ENCODE measurements around the gene PAK1. TPM values are rescaled to one million over a fixed set of nuclear protein-coding genes. Genes with fewer than 3 reads are reported as not detected.

The PAK1 gene
- total and polyA plus RNA-seq, 2 of the 8 experiments (the other 6 are each of a cell fraction or from before 2014, with no cell fraction given): 87.7 to 151 TPM

GRCh38 chr11:77377734-77378133, 96.2 kb downstream of the PAK1 start:
- DNase-seq (ENCODE audit: low read depth in 1 of 2, low spot score in 2 of 2): no peak
- ChIA-PET CTCF (ENCODE audit: partially characterized antibody) (interaction anchor here (1.1 kb wide), 1 partner anchor 24 kb away, joined by 3 read pairs; no protein-coding TSS in a partner anchor), POLR2A (ENCODE audit: partially characterized antibody) (interaction anchor here (1.2 kb wide), 1 partner anchor 34 kb away, joined by 3 read pairs; no protein-coding TSS in a partner anchor)
- no peak overlapping the region for H2AFZ ChIP-seq (ENCODE audit: low read length)
- H3K4me3 ChIP-seq (ENCODE audit: extremely low read depth in 1 of 4, insufficient read depth in 2 of 4, low read depth in 3 of 4, low read length in 4 of 4): no peak overlapping the region
- no peaks in the 10 kb centered on the region for H3K9me3 ChIP-seq (ENCODE audit: insufficient read depth in 2 of 2, low read depth in 1 of 2, low read length in 1 of 2)
- no peak overlapping the region for H3K9ac ChIP-seq (replicated peaks in 1 of 4; ENCODE audit: extremely low read depth in 1 of 4, low read depth in 3 of 4, low read length in 3 of 4)
- no peak overlapping the region for H2AK5ac ChIP-seq (ENCODE audit: low read depth, low read length)
- no peak overlapping the region for H3K23ac ChIP-seq (ENCODE audit: insufficient read length)
- WGBS, 2 experiments (ENCODE audit: extremely low coverage in 1 of 2, insufficient coverage in 1 of 2, insufficient read length in 1 of 2, insufficient replicate concordance in 2 of 2, low coverage in 1 of 2, low lambda C conversion rate in 2 of 2, missing lambda C conversion rate in 1 of 2): 91% methylated on average over 2 of the region's 2 CpGs; no CpG with 5 or more reads in 1 of the 2 experiments
- H3K27me3 ChIP-seq (replicated peaks in 1 of 4; ENCODE audit: control insufficient read depth in 3 of 4, extremely low read depth in 1 of 4, insufficient read depth in 3 of 4, low read length in 3 of 4): no peaks in the 10 kb centered on the region
- H3K27ac ChIP-seq (ENCODE audit: low read depth, low read length): no peak overlapping the region
- H2BK12ac ChIP-seq (ENCODE audit: low read depth, low read length): no peak overlapping the region
- H3K56ac ChIP-seq (replicated peaks; ENCODE audit: insufficient read length, low read depth, low read length): no peak overlapping the region
- peaks cover 6 to 41% (median 26%) of the 10 kb centered on the region in 4 experiments for H3K36me3 ChIP-seq (ENCODE audit: control insufficient read depth in 2 of 4, insufficient read depth in 4 of 4, low read length in 3 of 4)
- no peak overlapping the region for H3K18ac ChIP-seq (ENCODE audit: extremely low read depth, low read length)
- H3K4me1 ChIP-seq (replicated peaks in 1 of 4; ENCODE audit: control insufficient read depth in 3 of 4, insufficient read depth in 4 of 4, low read length in 3 of 4): no peaks in the 10 kb centered on the region
- no peak overlapping the region for H2BK5ac ChIP-seq (ENCODE audit: low read depth, low read length)
- no peak overlapping the region for H2BK15ac ChIP-seq (ENCODE audit: low read length)
- H2BK120ac ChIP-seq (replicated peaks; ENCODE audit: low read depth, low read length): no peak overlapping the region
- H3K79me1 ChIP-seq (ENCODE audit: low read depth, low read length): no peaks in the 10 kb centered on the region
- H4K20me1 ChIP-seq (replicated peaks in 1 of 2; ENCODE audit: control insufficient read depth in 1 of 2, insufficient read depth in 2 of 2, low read length in 2 of 2): no peaks in the 10 kb centered on the region
- no peak for FAIRE-seq
- H2BK20ac ChIP-seq (ENCODE audit: low read length): no peak overlapping the region
- no peak overlapping the region for H3K14ac ChIP-seq (ENCODE audit: insufficient read length)
- H4K5ac ChIP-seq (ENCODE audit: insufficient read length, low read depth, low read length): no peak overlapping the region
- peaks cover 0 to 2% of the 10 kb centered on the region in 2 experiments; a peak in 1 of 4 replicates for H3K79me2 ChIP-seq (ENCODE audit: control insufficient read depth in 1 of 2, insufficient read depth in 2 of 2, low read length in 2 of 2)
- no peak overlapping the region for H3K4me2 ChIP-seq (ENCODE audit: insufficient read depth in 1 of 2, low read depth in 2 of 2, low read length in 2 of 2)
- H3K4ac ChIP-seq (replicated peaks; ENCODE audit: insufficient read length, low read depth, low read length): no peak overlapping the region
- no peak overlapping the region for H4K8ac ChIP-seq (ENCODE audit: extremely low read depth, insufficient read depth, low read length)
- no peak overlapping the region for H4K91ac ChIP-seq (replicated peaks; ENCODE audit: insufficient read length, low read length)
- no peaks in the 10 kb centered on the region for H3K23me2 ChIP-seq (ENCODE audit: low read depth, low read length)
- no peak for TF ChIP-seq CTCF (IDR thresholded peaks at IDR 0.05; ENCODE audit: control extremely low read depth in 1 of 3, insufficient read depth in 1 of 3, low read depth in 1 of 3, low read length in 3 of 3)
- TF ChIP-seq CEBPB (IDR thresholded peaks at IDR 0.05; ENCODE audit: low read depth, low read length): no peak
- TF ChIP-seq PHF8 (conservative IDR thresholded peaks at IDR 0.05; ENCODE audit: low read depth, low read length): no peak
- TF ChIP-seq TBP (IDR thresholded peaks at IDR 0.05; ENCODE audit: low read depth, low read length): no peak
- TF ChIP-seq KDM4A (IDR thresholded peaks at IDR 0.05; ENCODE audit: low read depth, low read length, severe bottlenecking): no peak
